Adrenal gland (tissue), 5 donors: ENCODE measurements around the gene MCTP1.

Source experiments
- CTCF ChIP-seq, 6 experiments: fragments of 450-650 bp in 4 of 6; fragments of 200-600 bp in 2 of 6; sonication (generic) in 1 of 6; IDR thresholded peaks; 1 replicate in 5 of 6; 2 replicates in 1 of 6; pipeline versions ENCODE4 v1.5.1 to v1.8.0; 2016 to 2021; ENCODE audit warnings: antibody characterized with exemption in 6 of 6, mild to moderate bottlenecking in 2 of 6, moderate library complexity in 1 of 6
- POLR2A ChIP-seq, 2 donors: fragments of 450-650 bp; IDR thresholded peaks; one replicate each; pipeline ENCODE4 v1.6.1; 2017; ENCODE audit warnings: antibody characterized with exemption in 2 of 2, mild to moderate bottlenecking in 2 of 2, moderate library complexity in 1 of 2
- donor health status: DM: no; HTN: no; CAD: no.

- TF ChIP-seq CTCF (IDR thresholded peaks at IDR 0.05) (no peak), POLR2A (IDR thresholded peaks at IDR 0.05) (no peak)
Measured at GRCh38 chr5:94748212-94748611, 536.7 kb downstream of the MCTP1 start.
